ENCODE data around the gene ATP8A1.

The ATP8A1 gene

DNA sequence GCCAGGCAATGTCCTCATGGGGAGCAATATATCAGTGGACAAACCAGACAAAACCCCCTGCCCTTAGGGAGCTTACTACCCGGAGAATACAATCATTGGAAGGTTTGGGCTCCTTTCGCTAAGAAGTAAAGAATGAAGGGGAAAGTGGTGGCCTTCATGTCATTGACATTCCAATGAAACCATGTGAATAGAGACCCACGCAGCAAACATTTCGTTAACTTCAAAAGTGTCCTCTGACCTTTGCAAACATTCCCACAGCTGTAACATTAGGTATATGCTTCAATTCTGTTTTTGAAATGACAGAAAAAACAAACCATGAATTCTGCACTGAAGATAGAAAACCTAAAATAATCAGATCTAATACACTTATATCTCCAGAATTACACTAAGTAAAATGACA, 7.0 kb downstream of the ATP8A1 start:
- DNase-seq (ENCODE audit: low spot score) = no peak

DNA sequence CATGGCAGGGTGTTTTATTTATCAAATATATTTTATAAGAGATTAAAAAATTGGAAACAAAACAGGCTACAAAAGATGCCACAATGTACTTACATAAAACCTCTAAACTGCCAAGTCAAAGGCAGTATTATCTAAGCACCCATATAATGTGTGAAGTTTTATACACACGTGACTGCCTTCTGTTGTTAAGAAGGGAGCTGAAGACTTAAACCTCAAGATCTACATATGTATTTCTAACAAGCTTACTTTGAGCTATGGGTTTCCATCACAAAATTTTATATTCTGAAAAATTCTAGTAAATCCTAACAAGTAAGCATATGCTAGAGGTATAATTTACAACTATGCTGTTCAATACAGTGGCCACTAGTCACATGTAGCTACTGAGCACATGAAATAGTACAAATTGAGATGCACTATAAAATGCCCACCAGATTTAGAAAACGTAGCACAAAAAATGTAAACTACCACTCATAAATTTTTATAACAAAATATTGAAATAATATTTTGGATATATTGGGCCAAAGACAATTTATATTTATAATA, 9.8 kb downstream of the ATP8A1 start:
- DNase-seq (ENCODE audit: low spot score) = no peak

GRCh38 chr4:42646013-42646784, 10.7 kb downstream of the ATP8A1 start:
- no peak for DNase-seq (ENCODE audit: low spot score)

GRCh38 chr4:42644897-42645296, 12.0 kb downstream of the ATP8A1 start:
- no peak for DNase-seq (ENCODE audit: low spot score)

- DNase-seq (ENCODE audit: low spot score) = no peak
These were observed 13.2 kb downstream of the ATP8A1 start for GRCh38 chr4:42643685-42644084.

DNA sequence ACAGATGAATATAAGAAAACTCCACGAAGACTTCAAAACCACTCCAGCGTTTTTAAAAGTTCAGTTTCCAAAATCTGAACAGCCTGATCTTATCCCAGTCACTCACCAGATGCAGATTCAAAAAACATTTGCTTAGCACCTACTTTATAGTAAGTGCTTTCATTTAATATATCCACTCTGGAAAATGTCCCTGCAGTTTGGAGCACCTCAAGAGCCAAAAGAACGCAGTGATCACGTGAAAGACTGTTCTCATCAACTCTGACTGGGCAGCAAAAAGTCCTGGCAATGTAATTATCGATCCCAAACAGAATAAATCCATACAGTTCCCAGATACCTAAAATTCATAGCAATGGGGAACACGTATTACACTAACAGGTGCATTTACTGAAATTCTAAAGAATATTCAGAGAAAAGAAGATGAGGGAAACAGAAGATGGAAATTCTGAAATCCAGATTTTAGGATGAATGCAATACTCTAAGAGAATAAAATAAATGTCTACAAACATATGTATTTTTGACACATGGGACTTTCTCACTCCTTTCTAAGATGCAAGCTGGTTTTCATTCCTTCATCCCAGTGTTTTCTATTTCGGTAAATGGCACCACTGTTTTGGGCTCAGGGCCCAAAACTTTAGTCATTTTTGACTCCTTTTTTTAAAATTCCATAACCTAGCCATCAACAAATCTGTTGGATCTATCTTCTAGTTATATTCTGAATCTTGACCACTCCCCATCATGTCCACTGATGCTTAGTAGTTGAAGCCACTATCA, 13.9 kb downstream of the ATP8A1 start:
- DNase-seq (ENCODE audit: low spot score) = no peak

- DNase-seq (ENCODE audit: low spot score) = no peak
These were observed 14.7 kb downstream of the ATP8A1 start for GRCh38 chr4:42642101-42642797.

DNA sequence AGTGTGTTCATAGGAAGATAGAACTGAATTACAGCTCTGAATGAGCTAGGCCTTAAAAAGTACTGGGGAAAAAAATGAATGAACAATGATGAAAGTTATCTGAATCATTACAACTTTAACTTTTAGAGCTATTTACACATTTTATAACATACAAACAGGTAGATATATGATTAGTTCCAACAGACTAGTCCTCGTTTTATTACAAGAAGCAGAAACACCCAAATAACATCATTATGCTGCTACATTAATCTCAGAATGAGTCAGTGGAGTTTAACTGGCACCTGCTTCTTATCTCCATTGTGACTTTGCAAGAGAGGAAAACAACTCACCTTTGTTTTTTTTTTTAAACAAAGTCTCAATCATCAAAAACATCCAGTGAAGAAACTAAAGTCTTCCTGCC, 15.2 kb downstream of the ATP8A1 start:
- no peak for DNase-seq (ENCODE audit: low spot score)

GRCh38 chr4:42641161-42641560, 15.7 kb downstream of the ATP8A1 start:
- no peak for DNase-seq (ENCODE audit: low spot score)

DNA sequence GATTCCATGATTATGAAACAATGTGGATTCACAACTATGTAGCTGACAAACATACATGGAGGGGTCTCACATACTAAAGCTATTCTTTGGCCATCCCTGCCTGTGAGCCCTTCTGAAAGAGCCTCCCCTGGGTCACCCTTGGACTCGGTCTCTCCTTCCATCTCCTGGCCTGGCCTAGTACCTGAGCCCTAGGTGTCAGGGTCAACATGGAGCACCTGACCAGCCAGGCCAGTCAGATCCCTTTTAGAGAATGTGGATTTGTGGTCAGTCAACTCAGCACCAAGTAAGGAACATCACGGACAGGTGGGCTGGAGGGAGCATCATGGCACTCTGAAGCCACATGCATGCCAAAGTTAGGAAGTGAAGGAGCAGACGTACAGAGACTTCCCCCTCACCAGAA, 16.3 kb downstream of the ATP8A1 start:
- no peak for DNase-seq (ENCODE audit: low spot score)

DNA sequence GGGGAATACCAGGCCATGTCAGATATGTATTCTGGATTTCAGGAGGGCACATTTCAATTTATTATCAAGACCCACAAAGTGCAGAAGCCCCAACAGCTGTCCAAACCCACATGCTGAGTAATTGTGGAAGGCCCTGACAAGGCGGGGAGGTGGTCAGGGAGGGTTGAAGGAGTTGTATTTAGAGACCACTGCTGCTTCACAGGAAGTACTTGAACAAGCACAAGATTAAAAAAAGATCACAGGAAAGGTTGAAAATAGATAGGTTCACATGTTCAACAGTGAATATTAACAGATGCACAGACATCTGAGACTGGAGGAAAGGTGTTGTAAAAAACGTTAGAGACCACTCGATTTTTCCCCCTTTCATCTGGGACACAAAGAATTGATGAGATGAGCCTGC, 17.9 kb downstream of the ATP8A1 start:
- no peak for DNase-seq (ENCODE audit: low spot score)

DNA sequence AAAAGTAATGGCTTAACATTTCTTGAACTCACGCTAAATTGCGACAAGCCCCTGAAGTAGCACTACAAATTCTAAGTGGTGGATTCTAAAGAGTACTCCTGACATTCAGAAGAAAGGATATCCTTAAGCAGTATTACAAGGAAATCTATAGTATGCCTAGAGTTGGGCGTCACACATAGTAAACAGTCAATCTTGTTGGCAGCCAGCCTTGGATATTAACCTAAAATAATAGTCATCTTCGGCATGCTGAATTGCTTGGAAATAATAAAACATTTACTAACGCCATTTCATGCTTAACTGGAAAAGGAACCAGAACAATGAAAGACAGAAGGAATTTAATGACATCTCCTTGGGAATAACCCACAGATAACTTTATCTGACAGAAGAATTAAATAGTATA, 18.6 kb downstream of the ATP8A1 start:
- DNase-seq (ENCODE audit: low spot score) = no peak

GRCh38 chr4:42637867-42638266, 19.0 kb downstream of the ATP8A1 start:
- DNase-seq (ENCODE audit: low spot score) = no peak

- DNase-seq (ENCODE audit: low spot score) = no peak
These were observed 19.8 kb downstream of the ATP8A1 start for GRCh38 chr4:42637104-42637503.

- DNase-seq (ENCODE audit: low spot score) = no peak
These were observed 20.3 kb downstream of the ATP8A1 start for GRCh38 chr4:42636645-42636949.

DNA sequence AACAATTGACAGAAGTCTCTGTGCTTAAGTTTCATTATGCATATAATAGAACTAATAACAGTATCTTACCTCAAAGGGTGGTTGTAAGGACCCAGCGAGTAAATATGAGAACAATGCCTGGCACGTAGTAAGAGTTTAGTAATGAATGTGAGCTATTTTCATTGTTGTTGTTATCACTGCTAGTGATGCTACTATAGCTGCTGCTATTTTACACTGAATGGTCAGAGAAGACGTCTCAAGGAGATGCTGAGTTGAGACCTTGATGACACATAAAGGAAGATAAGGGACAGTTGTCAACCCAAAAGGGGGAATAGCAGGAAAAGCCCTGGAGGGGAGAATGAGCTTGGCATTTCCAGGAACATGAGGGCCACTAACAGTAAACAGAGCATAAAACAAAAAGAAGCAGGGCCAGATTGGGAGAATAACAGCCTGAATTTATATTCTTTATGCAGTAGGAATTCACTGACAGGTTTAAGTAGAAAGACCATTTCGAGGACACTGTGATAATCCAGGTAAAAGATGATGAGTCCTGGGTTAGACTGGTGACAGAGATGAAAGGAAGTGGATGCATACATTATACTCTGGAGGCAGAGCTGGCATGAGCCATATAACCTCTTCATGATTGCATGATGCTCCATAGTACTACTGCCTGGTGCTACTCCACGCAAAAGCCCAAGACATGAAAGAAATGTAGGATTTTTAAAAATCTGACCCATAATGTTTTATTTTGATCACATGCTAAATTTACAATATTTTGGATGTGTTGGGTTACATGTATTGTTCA, 23.1 kb downstream of the ATP8A1 start:
- no peak for DNase-seq (ENCODE audit: low spot score)

- no peak for DNase-seq (ENCODE audit: low spot score)
These were observed 24.1 kb downstream of the ATP8A1 start for GRCh38 chr4:42632653-42633382.

DNA sequence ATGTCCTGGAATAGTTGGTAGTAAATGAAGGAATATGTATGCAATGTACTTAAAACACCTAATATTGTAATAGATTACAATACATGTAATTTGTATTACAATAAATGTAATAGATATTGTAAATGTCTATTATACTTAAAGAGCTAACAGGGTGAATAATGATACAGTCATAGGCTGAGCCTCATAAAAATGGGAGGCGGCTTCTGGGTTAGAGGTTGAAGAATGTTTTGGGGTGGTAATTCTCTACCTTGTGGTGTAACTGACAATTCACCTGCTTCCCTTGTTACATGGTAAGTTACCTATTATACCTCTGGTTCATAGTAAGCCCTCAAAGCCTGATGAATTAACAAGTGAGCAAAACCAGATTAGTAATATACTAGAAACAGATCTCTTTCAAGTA, 26.0 kb downstream of the ATP8A1 start:
- DNase-seq (ENCODE audit: low spot score) = no peak

GRCh38 chr4:42628740-42629139, 28.2 kb downstream of the ATP8A1 start:
- no peak for DNase-seq (ENCODE audit: low spot score)

GRCh38 chr4:42627885-42628646, 28.8 kb downstream of the ATP8A1 start:
- DNase-seq (ENCODE audit: low spot score) = peak; percentile 62
